SK-N-SH (cell line): ENCODE measurements around the gene GTF2B.

Experiments used
- POLR2AphosphoS5 ChIP-seq: IDR thresholded peaks from 2 replicates; pipeline ENCODE4 v1.6.1; 2012; ENCODE audit warnings: low read depth, low read length
- TF ChIP-seq, protein P1 (sequence below): fragments of 200-600 bp; sonication (generic); IDR thresholded peaks from 2 replicates; pipeline ENCODE4 v1.6.1; 2017; ENCODE audit warnings: antibody characterized with exemption, mild to moderate bottlenecking, moderate library complexity

DNA sequence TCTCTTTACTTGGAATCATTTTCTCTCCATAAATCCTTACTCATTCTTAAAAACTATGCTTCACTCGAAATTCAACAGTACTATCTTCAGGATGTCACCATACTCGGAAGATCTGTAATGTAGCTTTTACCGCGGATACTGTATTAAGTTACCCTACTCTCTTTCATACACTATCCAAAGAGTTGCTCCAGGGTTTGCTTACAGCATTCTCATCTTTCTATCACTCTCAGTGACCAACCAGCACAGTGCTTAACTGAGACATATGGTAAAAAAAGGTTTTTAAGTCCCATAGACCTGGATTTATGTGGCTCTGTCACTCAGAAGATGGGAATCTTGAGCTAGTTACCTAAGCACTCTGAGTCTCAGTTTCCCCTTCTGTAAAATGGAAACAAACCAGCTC is 15.8 kb downstream of the GTF2B start:
- TF ChIP-seq, protein P1, sequence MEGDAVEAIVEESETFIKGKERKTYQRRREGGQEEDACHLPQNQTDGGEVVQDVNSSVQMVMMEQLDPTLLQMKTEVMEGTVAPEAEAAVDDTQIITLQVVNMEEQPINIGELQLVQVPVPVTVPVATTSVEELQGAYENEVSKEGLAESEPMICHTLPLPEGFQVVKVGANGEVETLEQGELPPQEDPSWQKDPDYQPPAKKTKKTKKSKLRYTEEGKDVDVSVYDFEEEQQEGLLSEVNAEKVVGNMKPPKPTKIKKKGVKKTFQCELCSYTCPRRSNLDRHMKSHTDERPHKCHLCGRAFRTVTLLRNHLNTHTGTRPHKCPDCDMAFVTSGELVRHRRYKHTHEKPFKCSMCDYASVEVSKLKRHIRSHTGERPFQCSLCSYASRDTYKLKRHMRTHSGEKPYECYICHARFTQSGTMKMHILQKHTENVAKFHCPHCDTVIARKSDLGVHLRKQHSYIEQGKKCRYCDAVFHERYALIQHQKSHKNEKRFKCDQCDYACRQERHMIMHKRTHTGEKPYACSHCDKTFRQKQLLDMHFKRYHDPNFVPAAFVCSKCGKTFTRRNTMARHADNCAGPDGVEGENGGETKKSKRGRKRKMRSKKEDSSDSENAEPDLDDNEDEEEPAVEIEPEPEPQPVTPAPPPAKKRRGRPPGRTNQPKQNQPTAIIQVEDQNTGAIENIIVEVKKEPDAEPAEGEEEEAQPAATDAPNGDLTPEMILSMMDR: no peak
- TF ChIP-seq POLR2AphosphoS5: no peak
